NCI-H1092 (cell line): Measurements from ENCODE around the gene EDN3.

ENCODE experiments used
- DNase-seq: peaks from one replicate; lab custom pipeline; 2025; lab: John Stamatoyannopoulos, UW

EDN3 gene

GRCh38 chr20:59300333-59301081 lies at the start of gene EDN3:
Gene EDN3, plus strand, starts transcription at chr20:59300611. Its CDS starts 202 bp downstream, at chr20:59300813.
- DNase-seq, result no peak

GRCh38 chr20:59253325-59253724 lies 47.1 kb upstream of the EDN3 start:
- no peak for DNase-seq

GRCh38 chr20:59253779-59254319 lies 46.6 kb upstream of the EDN3 start:
- DNase-seq, result no peak

- DNase-seq, result no peak
These were observed 45.2 kb upstream of the EDN3 start for GRCh38 chr20:59255256-59255655.

- DNase-seq, result no peak
These were observed 42.2 kb upstream of the EDN3 start for GRCh38 chr20:59258221-59258621.

- DNase-seq, result no peak
These were observed 40.5 kb upstream of the EDN3 start for GRCh38 chr20:59259946-59260345.

GRCh38 chr20:59265298-59265697 lies 35.1 kb upstream of the EDN3 start:
- no peak for DNase-seq

GRCh38 chr20:59268870-59269269 lies 31.5 kb upstream of the EDN3 start:
- DNase-seq, result no peak

GRCh38 chr20:59269411-59270025 lies 30.9 kb upstream of the EDN3 start:
- no peak for DNase-seq

- DNase-seq, result no peak
These were observed 30.0 kb upstream of the EDN3 start for GRCh38 chr20:59270380-59270779.

- no peak for DNase-seq
These were observed 26.6 kb upstream of the EDN3 start for GRCh38 chr20:59273739-59274357.

GRCh38 chr20:59276938-59277337 lies 23.5 kb upstream of the EDN3 start:
- DNase-seq, result no peak

GRCh38 chr20:59284470-59284869 lies 15.9 kb upstream of the EDN3 start:
- DNase-seq, result no peak

- no peak for DNase-seq
These were observed 10.4 kb upstream of the EDN3 start for GRCh38 chr20:59289994-59290393.

- no peak for DNase-seq
These were observed 8.5 kb upstream of the EDN3 start for GRCh38 chr20:59291740-59292383.

GRCh38 chr20:59295531-59295930 lies 4.9 kb upstream of the EDN3 start:
- DNase-seq, result no peak

GRCh38 chr20:59297686-59298085 lies 2.7 kb upstream of the EDN3 start:
- DNase-seq, result no peak

- no peak for DNase-seq
These were observed 472 bp upstream of the EDN3 start for GRCh38 chr20:59299945-59300332.

- DNase-seq, result no peak
These were observed 1.1 kb downstream of the EDN3 start for GRCh38 chr20:59301343-59302007.

- DNase-seq, result no peak
These were observed 5.7 kb downstream of the EDN3 start for GRCh38 chr20:59305908-59306655.

GRCh38 chr20:59307270-59307669 lies 6.9 kb downstream of the EDN3 start:
- DNase-seq, result no peak
